Spleen (tissue), 7 donors: Measurements from ENCODE around the gene DAB2IP.

Experiments used
- POLR2A ChIP-seq, 3 donors: fragments of 450-650 bp; IDR thresholded peaks; one replicate each; pipeline ENCODE4 v1.5.1; 2017; ENCODE audit warnings: antibody characterized with exemption in 3 of 3, mild to moderate bottlenecking in 1 of 3
- TF ChIP-seq, protein P1 (sequence below), 11 experiments: fragments of 200-600 bp in 7 of 11; fragments of 450-650 bp in 4 of 11; sonication (generic) in 4 of 11; IDR thresholded peaks in 8 of 11; conservative IDR thresholded peaks in 3 of 11; 1 replicate in 7 of 11; 2 replicates in 4 of 11; pipeline versions ENCODE4 v1.4.0 to v1.8.0; 2016 to 2021; ENCODE audit warnings: antibody characterized with exemption in 11 of 11, inconsistent platforms in 4 of 11, mild to moderate bottlenecking in 1 of 11
- donor health status: DM: no; HTN: no; CAD: no; lungs with moderate emphysema.
- donor health status: DM: no; HTN: no; CAD: no.
- donor health status: DM: no; HTN: no; CAD: no.

- TF ChIP-seq, protein P1, sequence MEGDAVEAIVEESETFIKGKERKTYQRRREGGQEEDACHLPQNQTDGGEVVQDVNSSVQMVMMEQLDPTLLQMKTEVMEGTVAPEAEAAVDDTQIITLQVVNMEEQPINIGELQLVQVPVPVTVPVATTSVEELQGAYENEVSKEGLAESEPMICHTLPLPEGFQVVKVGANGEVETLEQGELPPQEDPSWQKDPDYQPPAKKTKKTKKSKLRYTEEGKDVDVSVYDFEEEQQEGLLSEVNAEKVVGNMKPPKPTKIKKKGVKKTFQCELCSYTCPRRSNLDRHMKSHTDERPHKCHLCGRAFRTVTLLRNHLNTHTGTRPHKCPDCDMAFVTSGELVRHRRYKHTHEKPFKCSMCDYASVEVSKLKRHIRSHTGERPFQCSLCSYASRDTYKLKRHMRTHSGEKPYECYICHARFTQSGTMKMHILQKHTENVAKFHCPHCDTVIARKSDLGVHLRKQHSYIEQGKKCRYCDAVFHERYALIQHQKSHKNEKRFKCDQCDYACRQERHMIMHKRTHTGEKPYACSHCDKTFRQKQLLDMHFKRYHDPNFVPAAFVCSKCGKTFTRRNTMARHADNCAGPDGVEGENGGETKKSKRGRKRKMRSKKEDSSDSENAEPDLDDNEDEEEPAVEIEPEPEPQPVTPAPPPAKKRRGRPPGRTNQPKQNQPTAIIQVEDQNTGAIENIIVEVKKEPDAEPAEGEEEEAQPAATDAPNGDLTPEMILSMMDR (IDR thresholded peaks at IDR 0.05 in 8 of 11, conservative IDR thresholded peaks at IDR 0.05 in 3 of 11) = no peak
- no peak for TF ChIP-seq POLR2A (IDR thresholded peaks at IDR 0.05)
Measured at GRCh38 chr9:121701736-121702261, 50.4 kb downstream of the DAB2IP start.
